Upper lobe of left lung (tissue), 4 donors: ENCODE measurements around the gene WNT5A.

ENCODE experiments used
- EP300 ChIP-seq, 4 donors: sonication (generic); formaldehyde crosslinking; IDR thresholded peaks; one replicate each; pipeline ENCODE4 v1.5.1; 2017; ENCODE audit warnings: antibody characterized with exemption in 4 of 4, control low read depth in 2 of 4
- POLR2A ChIP-seq, 4 donors: fragments of 450-650 bp; IDR thresholded peaks; one replicate each; pipeline ENCODE4 v1.5.1; 2016 to 2017; ENCODE audit warnings: antibody characterized with exemption in 4 of 4, mild to moderate bottlenecking in 2 of 4
- TF ChIP-seq, protein P1 (sequence below), 6 experiments: fragments of 450-650 bp in 4 of 6; fragments of 200-600 bp in 2 of 6; sonication (generic) in 2 of 6; IDR thresholded peaks; one replicate each; pipeline ENCODE4 v1.5.1; 2016 to 2019; ENCODE audit warnings: antibody characterized with exemption in 6 of 6

DNA sequence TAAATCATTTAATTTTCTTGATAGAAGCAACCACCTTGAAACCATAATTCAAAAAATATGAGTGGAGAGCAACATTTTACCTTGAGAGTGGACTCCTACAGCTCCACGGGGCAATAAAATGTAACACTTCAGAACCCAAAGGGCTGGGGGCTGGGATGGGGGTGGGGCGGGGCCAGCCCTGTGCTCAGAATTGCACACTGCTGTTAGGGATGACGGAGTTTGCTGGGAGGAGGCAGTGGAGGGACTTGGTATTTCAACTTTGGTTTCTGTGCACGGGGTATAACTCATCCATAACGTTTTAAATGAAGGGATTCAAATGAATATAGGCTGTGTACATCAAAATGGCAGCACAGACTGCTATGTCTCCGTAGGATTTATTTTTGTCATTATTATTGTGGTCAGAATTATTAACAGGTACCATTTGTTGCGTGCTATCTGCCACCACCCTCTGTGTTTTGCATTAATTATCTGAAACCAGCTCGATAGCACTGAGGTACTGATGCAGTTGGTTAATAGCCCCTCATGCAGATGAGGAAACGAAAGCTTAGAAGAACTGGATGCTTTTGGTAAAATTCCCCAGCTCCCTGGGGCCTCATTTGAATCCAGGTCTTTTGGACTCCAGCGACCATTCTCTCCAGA lies 29.4 kb upstream of the WNT5A start:
- TF ChIP-seq, protein P1, sequence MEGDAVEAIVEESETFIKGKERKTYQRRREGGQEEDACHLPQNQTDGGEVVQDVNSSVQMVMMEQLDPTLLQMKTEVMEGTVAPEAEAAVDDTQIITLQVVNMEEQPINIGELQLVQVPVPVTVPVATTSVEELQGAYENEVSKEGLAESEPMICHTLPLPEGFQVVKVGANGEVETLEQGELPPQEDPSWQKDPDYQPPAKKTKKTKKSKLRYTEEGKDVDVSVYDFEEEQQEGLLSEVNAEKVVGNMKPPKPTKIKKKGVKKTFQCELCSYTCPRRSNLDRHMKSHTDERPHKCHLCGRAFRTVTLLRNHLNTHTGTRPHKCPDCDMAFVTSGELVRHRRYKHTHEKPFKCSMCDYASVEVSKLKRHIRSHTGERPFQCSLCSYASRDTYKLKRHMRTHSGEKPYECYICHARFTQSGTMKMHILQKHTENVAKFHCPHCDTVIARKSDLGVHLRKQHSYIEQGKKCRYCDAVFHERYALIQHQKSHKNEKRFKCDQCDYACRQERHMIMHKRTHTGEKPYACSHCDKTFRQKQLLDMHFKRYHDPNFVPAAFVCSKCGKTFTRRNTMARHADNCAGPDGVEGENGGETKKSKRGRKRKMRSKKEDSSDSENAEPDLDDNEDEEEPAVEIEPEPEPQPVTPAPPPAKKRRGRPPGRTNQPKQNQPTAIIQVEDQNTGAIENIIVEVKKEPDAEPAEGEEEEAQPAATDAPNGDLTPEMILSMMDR (IDR thresholded peaks at IDR 0.05) = no peak
- TF ChIP-seq POLR2A (IDR thresholded peaks at IDR 0.05) = no peak
- no peak for TF ChIP-seq EP300 (IDR thresholded peaks at IDR 0.05)
